ENCODE measurements around the gene AMELX. TPM values are rescaled to one million over a fixed set of nuclear protein-coding genes. Genes with fewer than 3 reads are reported as not detected.

The AMELX gene
- total RNA-seq, 1 experiment from 2014 or later, result not detected

Other genes with a start within 250 kb of the AMELX start
- 19.9 and 38.1 TPM in 2 replicates for gene HCCS, start 182.1 kb upstream of the AMELX start, total RNA-seq (2014; rRNA removed; shearing (Covaris generic))

All from H4 (cell line).